T-helper 1 cell treated with Interleukin-12 subunit alpha and Interleukin-12 subunit beta and Interleukin-4 antibody, amounts not matched to agents 30 μg/mL and 1 μg/mL, for 36 hours (primary cell): ENCODE data around the gene TFF2.

Experiments used
- H3K27ac Mint-ChIP-seq: one replicate; pipeline ENCODE4 v1.8.0; 2021; ENCODE audit warnings: mild to moderate bottlenecking, mixed read lengths
- H3K27me3 Mint-ChIP-seq: one replicate; pipeline ENCODE4 v1.8.0; 2021; ENCODE audit warnings: low read depth, mixed read lengths
- H3K36me3 Mint-ChIP-seq: one replicate; pipeline ENCODE4 v1.8.0; 2021; ENCODE audit warnings: low read depth, mixed read lengths
- H3K4me1 Mint-ChIP-seq: one replicate; pipeline ENCODE4 v1.8.0; 2021; ENCODE audit warnings: low read depth, mixed read lengths
- H3K4me3 Mint-ChIP-seq: one replicate; pipeline ENCODE4 v1.8.0; 2021; ENCODE audit warnings: mild to moderate bottlenecking, moderate library complexity, mixed read lengths
- H3K9me3 Mint-ChIP-seq: one replicate; pipeline ENCODE4 v1.8.0; 2021; ENCODE audit warnings: mixed read lengths

TFF2 gene

GRCh38 chr21:42338729-42339715 is 11.8 kb downstream of the TFF2 start:
- H3K36me3 Mint-ChIP-seq, result no peaks in the 10 kb centered on the region
- H3K4me1 Mint-ChIP-seq, result peaks cover 10% of the 10 kb centered on the region
- H3K27ac Mint-ChIP-seq, result no peak overlapping the region
- peaks cover 27% of the 10 kb centered on the region for H3K27me3 Mint-ChIP-seq
- H3K9me3 Mint-ChIP-seq, result no peaks in the 10 kb centered on the region
- H3K4me3 Mint-ChIP-seq, result no peak overlapping the region

GRCh38 chr21:42337830-42338728 is 12.7 kb downstream of the TFF2 start:
- H3K27ac Mint-ChIP-seq, result peak overlapping the region; percentile 24
- H3K36me3 Mint-ChIP-seq, result no peaks in the 10 kb centered on the region
- H3K4me1 Mint-ChIP-seq, result peaks cover 10% of the 10 kb centered on the region
- no peaks in the 10 kb centered on the region for H3K9me3 Mint-ChIP-seq
- peaks cover 27% of the 10 kb centered on the region for H3K27me3 Mint-ChIP-seq
- H3K4me3 Mint-ChIP-seq, result no peak overlapping the region

GRCh38 chr21:42337276-42337675 is 13.5 kb downstream of the TFF2 start:
- peaks cover 4% of the 10 kb centered on the region for H3K36me3 Mint-ChIP-seq
- H3K4me3 Mint-ChIP-seq, result no peak overlapping the region
- peaks cover 10% of the 10 kb centered on the region for H3K4me1 Mint-ChIP-seq
- no peaks in the 10 kb centered on the region for H3K9me3 Mint-ChIP-seq
- peaks cover 32% of the 10 kb centered on the region for H3K27me3 Mint-ChIP-seq
- H3K27ac Mint-ChIP-seq, result no peak overlapping the region

GRCh38 chr21:42336054-42336453 is 14.7 kb downstream of the TFF2 start:
- H3K4me1 Mint-ChIP-seq, result peaks cover 10% of the 10 kb centered on the region
- peaks cover 44% of the 10 kb centered on the region for H3K27me3 Mint-ChIP-seq
- no peak overlapping the region for H3K27ac Mint-ChIP-seq
- peaks cover 12% of the 10 kb centered on the region for H3K9me3 Mint-ChIP-seq
- peaks cover 6% of the 10 kb centered on the region for H3K36me3 Mint-ChIP-seq
- no peak overlapping the region for H3K4me3 Mint-ChIP-seq

- H3K36me3 Mint-ChIP-seq, result peaks cover 6% of the 10 kb centered on the region
- H3K9me3 Mint-ChIP-seq, result peaks cover 18% of the 10 kb centered on the region
- no peak overlapping the region for H3K4me3 Mint-ChIP-seq
- peaks cover 3% of the 10 kb centered on the region for H3K4me1 Mint-ChIP-seq
- no peak overlapping the region for H3K27ac Mint-ChIP-seq
- H3K27me3 Mint-ChIP-seq, result peaks cover 57% of the 10 kb centered on the region
Observed at GRCh38 chr21:42332557-42333317, 18.1 kb downstream of the TFF2 start.

GRCh38 chr21:42331660-42332059 is 19.1 kb downstream of the TFF2 start:
- Mint-ChIP-seq H3K4me1 (no peaks in the 10 kb centered on the region), H3K27ac (no peak overlapping the region), H3K9me3 (peaks cover 18% of the 10 kb centered on the region), H3K36me3 (peaks cover 6% of the 10 kb centered on the region), H3K4me3 (no peak overlapping the region), H3K27me3 (peaks cover 46% of the 10 kb centered on the region)

- Mint-ChIP-seq H3K27ac (no peak overlapping the region), H3K4me3 (no peak overlapping the region), H3K27me3 (peaks cover 40% of the 10 kb centered on the region), H3K36me3 (peaks cover 6% of the 10 kb centered on the region), H3K4me1 (no peaks in the 10 kb centered on the region), H3K9me3 (peaks cover 18% of the 10 kb centered on the region)
Observed at GRCh38 chr21:42330380-42331371, 20.1 kb downstream of the TFF2 start.

DNA sequence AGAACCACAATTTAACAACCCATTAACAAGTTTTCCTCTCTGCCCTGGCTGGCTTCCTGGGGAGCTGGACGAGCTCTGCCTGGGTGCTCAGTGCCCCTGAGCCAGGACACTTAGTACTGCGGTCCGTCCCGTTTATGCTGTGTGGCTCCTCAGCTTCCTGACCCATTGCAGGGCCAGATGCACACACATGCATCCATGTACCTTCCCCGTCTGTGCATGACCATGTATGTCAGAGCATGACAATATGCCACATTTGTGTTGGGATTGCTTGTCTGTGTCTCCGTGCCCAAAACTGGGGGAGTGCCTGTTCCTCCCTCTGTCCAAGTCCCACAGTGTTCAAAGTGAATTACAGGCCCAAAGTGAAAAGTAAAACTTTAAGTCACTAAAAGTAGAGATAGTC is 25.9 kb downstream of the TFF2 start:
- Mint-ChIP-seq H3K4me3 (no peak overlapping the region), H3K9me3 (no peaks in the 10 kb centered on the region), H3K27ac (no peak overlapping the region), H3K4me1 (no peaks in the 10 kb centered on the region), H3K36me3 (no peaks in the 10 kb centered on the region), H3K27me3 (peaks cover 39% of the 10 kb centered on the region)

DNA sequence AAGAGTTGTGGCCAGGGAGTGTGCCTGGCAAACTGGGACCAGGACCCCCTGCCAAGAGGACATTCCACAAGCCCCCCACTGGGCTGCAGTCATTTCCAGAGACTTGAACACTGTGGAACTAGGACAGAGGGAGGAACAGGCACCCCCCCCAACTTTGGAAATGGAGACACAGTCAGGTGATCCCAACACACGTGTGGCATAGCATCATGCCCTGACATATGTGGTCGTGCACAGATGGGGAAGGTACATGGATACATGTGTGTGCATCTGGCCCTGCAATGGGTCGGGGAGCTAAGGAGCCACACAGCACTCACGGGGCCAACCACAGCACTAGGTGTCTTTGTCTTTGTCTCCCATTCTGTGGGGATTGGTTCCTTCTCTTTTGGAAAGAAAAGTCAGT is 28.9 kb downstream of the TFF2 start:
- Mint-ChIP-seq H3K27me3 (peaks cover 31% of the 10 kb centered on the region), H3K27ac (no peak overlapping the region), H3K9me3 (no peaks in the 10 kb centered on the region), H3K36me3 (no peaks in the 10 kb centered on the region), H3K4me1 (no peaks in the 10 kb centered on the region), H3K4me3 (no peak overlapping the region)

- no peaks in the 10 kb centered on the region for H3K36me3 Mint-ChIP-seq
- peaks cover 31% of the 10 kb centered on the region for H3K27me3 Mint-ChIP-seq
- H3K4me1 Mint-ChIP-seq, result no peaks in the 10 kb centered on the region
- no peak overlapping the region for H3K4me3 Mint-ChIP-seq
- no peaks in the 10 kb centered on the region for H3K9me3 Mint-ChIP-seq
- H3K27ac Mint-ChIP-seq, result no peak overlapping the region
Observed at GRCh38 chr21:42321231-42321630, 29.6 kb downstream of the TFF2 start.

- Mint-ChIP-seq H3K27me3 (peaks cover 28% of the 10 kb centered on the region), H3K9me3 (no peaks in the 10 kb centered on the region), H3K27ac (no peak overlapping the region), H3K4me3 (no peak overlapping the region), H3K36me3 (no peaks in the 10 kb centered on the region), H3K4me1 (no peaks in the 10 kb centered on the region)
Observed at GRCh38 chr21:42320791-42321190, 30.0 kb downstream of the TFF2 start.

DNA sequence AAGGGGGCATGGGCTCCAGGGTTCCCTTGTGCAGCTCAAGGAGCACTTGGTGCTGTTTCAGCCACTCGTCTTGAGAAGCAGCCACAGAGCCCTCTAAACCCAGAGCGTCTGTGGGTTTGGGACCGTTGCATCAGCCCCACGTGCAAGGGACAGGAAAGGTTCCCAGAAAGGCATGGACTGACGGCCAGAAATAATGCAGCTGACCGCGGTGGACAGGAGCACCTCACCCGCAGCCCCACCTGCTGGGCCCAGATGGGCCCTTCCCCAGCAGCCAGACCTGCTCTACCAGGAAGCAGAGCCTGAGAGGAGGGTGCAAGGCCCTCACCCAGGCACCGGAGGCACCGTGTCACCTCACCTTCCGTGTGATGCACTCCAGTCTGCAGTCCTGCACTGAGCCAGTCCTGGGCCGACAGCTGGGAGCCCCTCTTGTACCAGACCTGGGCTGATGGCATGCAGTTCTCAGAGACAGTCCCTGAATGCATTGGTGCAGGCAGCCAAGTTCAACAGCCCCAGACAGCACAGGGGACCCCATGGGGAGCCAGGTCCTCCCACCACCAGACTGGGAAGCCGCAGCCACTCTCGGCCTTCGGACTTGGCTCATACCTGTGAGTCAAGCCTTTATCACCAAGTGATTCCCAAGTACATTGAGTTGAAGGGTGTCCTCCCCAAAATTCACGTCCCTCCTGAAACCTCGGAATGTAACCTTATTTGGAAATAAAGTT is 30.8 kb downstream of the TFF2 start:
- Mint-ChIP-seq H3K27ac (no peak overlapping the region), H3K4me3 (no peak overlapping the region), H3K9me3 (no peaks in the 10 kb centered on the region), H3K36me3 (no peaks in the 10 kb centered on the region), H3K27me3 (peaks cover 20% of the 10 kb centered on the region), H3K4me1 (no peaks in the 10 kb centered on the region)

GRCh38 chr21:42319376-42319775 is 31.4 kb downstream of the TFF2 start:
- Mint-ChIP-seq H3K9me3 (no peaks in the 10 kb centered on the region), H3K27ac (no peak overlapping the region), H3K4me1 (no peaks in the 10 kb centered on the region), H3K36me3 (no peaks in the 10 kb centered on the region), H3K4me3 (no peak overlapping the region), H3K27me3 (peaks cover 16% of the 10 kb centered on the region)
